CD14-positive monocyte (primary cell): ENCODE data around the gene ABCG2. TPM values are rescaled to one million over a fixed set of nuclear protein-coding genes. Genes with fewer than 3 reads are reported as not detected.
A peak's percentile ranks its signal among the peaks of the same experiment; 100 is the strongest.

Experiments used
- DNase-seq, 3 donors: peaks; one replicate each; pipeline ENCODE4 v3.0.0-alpha.2; 2011 to 2022
- H2AFZ ChIP-seq: 2 replicates; pipeline ENCODE4 v1.6.0; 2012; ENCODE audit warnings: mild to moderate bottlenecking, low read depth, low read length, inconsistent platforms; ENCODE audit not compliant: insufficient read depth, poor library complexity, severe bottlenecking
- H3K27ac ChIP-seq, 2 donors: 1 replicate in 1 of 2; 2 replicates in 1 of 2; pipeline ENCODE4 v1.5.1; 2012 to 2013; ENCODE audit warnings: low read length in 2 of 2, control low read depth in 1 of 2, inconsistent platforms in 1 of 2, low read depth in 1 of 2, mild to moderate bottlenecking in 1 of 2
- H3K27me3 ChIP-seq, 2 donors: one replicate each; pipeline versions ENCODE4 v1.6.0 to v1.6.1; 2011 to 2013; ENCODE audit warnings: low read length in 2 of 2; ENCODE audit not compliant: control insufficient read depth in 2 of 2, insufficient read depth in 2 of 2
- H3K36me3 ChIP-seq, 2 donors: replicated peaks in 1 of 2; 1 replicate in 1 of 2; 2 replicates in 1 of 2; pipeline versions ENCODE4 v1.5.1 to v1.6.1; 2012 to 2013; ENCODE audit warnings: low read length in 2 of 2, control low read depth in 1 of 2, inconsistent platforms in 1 of 2, mild to moderate bottlenecking in 1 of 2; ENCODE audit not compliant: insufficient read depth in 2 of 2, control insufficient read depth in 1 of 2
- H3K4me1 ChIP-seq, 2 donors: 1 replicate in 1 of 2; 2 replicates in 1 of 2; pipeline versions ENCODE4 v1.5.1 to v1.6.1; 2012 to 2013; ENCODE audit warnings: low read length in 2 of 2, control low read depth in 1 of 2, inconsistent platforms in 1 of 2, mild to moderate bottlenecking in 1 of 2, moderate library complexity in 1 of 2; ENCODE audit not compliant: insufficient read depth in 2 of 2, control insufficient read depth in 1 of 2
- H3K4me2 ChIP-seq: replicated peaks from 2 replicates; pipeline ENCODE3; 2012; ENCODE audit warnings: low read length, moderate library complexity, mild to moderate bottlenecking; ENCODE audit not compliant: poor library complexity, severe bottlenecking; ENCODE audit errors: extremely low read depth
- H3K4me3 ChIP-seq, 3 experiments: fragments of 200-600 bp in 1 of 3; sonication (generic) in 1 of 3; replicated peaks in 1 of 3; 1 replicate in 2 of 3; 2 replicates in 1 of 3; pipeline ENCODE4 v1.5.1; 2011 to 2013; ENCODE audit warnings: low read length in 3 of 3, mild to moderate bottlenecking in 3 of 3, control low read depth in 2 of 3, low read depth in 2 of 3, inconsistent platforms in 1 of 3, moderate library complexity in 1 of 3
- H3K79me2 ChIP-seq: 2 replicates; pipeline ENCODE4 v1.6.0; 2012; ENCODE audit warnings: mild to moderate bottlenecking, control low read depth, inconsistent platforms, low read length, moderate library complexity; ENCODE audit not compliant: insufficient read depth
- H3K9ac ChIP-seq: 2 replicates; pipeline ENCODE4 v1.6.0; 2017; ENCODE audit warnings: low read length, mild to moderate bottlenecking; ENCODE audit not compliant: insufficient read depth, poor library complexity, severe bottlenecking
- H3K9me3 ChIP-seq, 2 donors: replicated peaks in 1 of 2; 1 replicate in 1 of 2; 2 replicates in 1 of 2; pipeline versions ENCODE4 v1.5.1 to v1.6.1; 2012 to 2013; ENCODE audit warnings: low read length in 2 of 2, control low read depth in 1 of 2; ENCODE audit not compliant: control insufficient read depth in 1 of 2, insufficient read depth in 1 of 2
- H4K20me1 ChIP-seq: 2 replicates; pipeline ENCODE4 v1.6.0; 2012; ENCODE audit warnings: mild to moderate bottlenecking, low read length, control low read depth, moderate library complexity; ENCODE audit not compliant: insufficient read depth
- H3K27ac Mint-ChIP-seq, 7 donors: one replicate each; pipeline ENCODE4 v1.8.0; 2020; ENCODE audit warnings: mild to moderate bottlenecking in 7 of 7, mixed read lengths in 7 of 7, moderate library complexity in 6 of 7, inconsistent platforms in 2 of 7
- H3K27me3 Mint-ChIP-seq, 3 donors: one replicate each; pipeline ENCODE4 v1.8.0; 2021 to 2022; ENCODE audit warnings: low read depth in 3 of 3, mild to moderate bottlenecking in 3 of 3, mixed read lengths in 3 of 3, moderate library complexity in 3 of 3, inconsistent platforms in 1 of 3
- H3K36me3 Mint-ChIP-seq, 2 donors: one replicate each; pipeline ENCODE4 v1.8.0; 2020; ENCODE audit warnings: mixed read lengths in 2 of 2, inconsistent platforms in 1 of 2, mild to moderate bottlenecking in 1 of 2
- H3K4me1 Mint-ChIP-seq: one replicate; pipeline ENCODE4 v1.8.0; 2020; ENCODE audit warnings: mild to moderate bottlenecking, mixed read lengths
- H3K4me3 Mint-ChIP-seq, 2 donors: one replicate each; pipeline ENCODE4 v1.8.0; 2020; ENCODE audit warnings: mild to moderate bottlenecking in 2 of 2, mixed read lengths in 2 of 2, moderate library complexity in 1 of 2
- H3K9me3 Mint-ChIP-seq, 7 donors: one replicate each; pipeline ENCODE4 v1.8.0; 2020 to 2022; ENCODE audit warnings: mixed read lengths in 7 of 7, mild to moderate bottlenecking in 6 of 7, moderate library complexity in 6 of 7, inconsistent platforms in 2 of 7
- WGBS: methylation state at CpG from one replicate; pipeline ENCODE4 v1.1.5; 2013; ENCODE audit warnings: missing lambda C conversion rate; ENCODE audit not compliant: insufficient coverage; 5-methylcytosine and 5-hydroxymethylcytosine counted together
- intact Hi-C, 2 donors: fragments of 100-400 bp; cut with micrococcal nuclease; formaldehyde crosslinking; loops; one replicate each; pipeline versions ENCODE4 v1.15.0 to v1.15.1; 2023
- polyA plus RNA-seq, 3 donors: library from polyadenylated mRNA; depleted of rRNA in 1 of 3; unstranded in 2 of 3; stranded (reverse) in 1 of 3; fragments of 300-500 nt in 2 of 3; fragments of >200 nt in 1 of 3; fragmentation: Illumina TruSeq in 2 of 3; gene quantifications; 1 replicate in 2 of 3; 2 replicates in 1 of 3; pipeline ENCODE4 v1.2.3, GENCODE V29; 2012 to 2021
- TF ChIP-seq, protein P1 (sequence below): fragments of 200-600 bp; IDR thresholded peaks from one replicate; pipeline ENCODE4 v1.8.0; 2022; ENCODE audit warnings: antibody characterized with exemption, mild to moderate bottlenecking

The ABCG2 gene
- polyA plus RNA-seq, 3 donors = not detected

DNA sequence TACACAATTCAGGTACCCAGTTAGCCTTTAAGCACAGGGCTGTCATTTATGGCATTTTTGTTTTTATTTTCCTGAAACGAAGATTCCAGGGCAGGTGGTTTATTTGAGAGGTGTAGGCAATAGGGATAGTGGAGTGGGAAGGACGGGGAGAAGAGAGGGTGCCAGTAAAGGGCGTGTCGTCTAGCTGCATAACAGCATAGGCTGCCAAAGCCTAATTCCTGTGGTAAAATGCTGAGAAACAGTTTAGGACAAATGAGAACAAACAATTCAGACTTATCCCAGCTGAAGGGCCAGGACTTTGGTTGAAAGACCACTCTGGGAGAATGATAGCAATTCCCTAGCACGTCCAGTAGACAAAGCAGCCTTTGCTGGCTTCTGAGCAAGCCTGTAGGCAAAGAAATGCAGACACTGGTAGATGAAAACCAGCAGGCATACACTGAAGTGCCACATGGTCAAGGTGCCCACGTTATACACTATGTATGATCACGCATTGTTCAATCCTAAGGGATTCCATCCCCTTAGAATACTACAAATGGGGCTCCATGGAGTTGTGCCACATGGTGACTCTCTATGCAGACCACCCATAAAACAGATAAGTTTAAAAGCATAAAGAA is 80.4 kb downstream of the ABCG2 start:
- Histone ChIP-seq H3K4me2 (no peak overlapping the region), H3K9me3 (no peaks in the 10 kb centered on the region), H3K79me2 (no peaks in the 10 kb centered on the region), H3K9ac (no peak overlapping the region), H3K27me3 (no peaks in the 10 kb centered on the region), H3K4me3 (no peak overlapping the region), H3K27ac (no peak overlapping the region), H2AFZ (no peak overlapping the region), H4K20me1 (no peaks in the 10 kb centered on the region), H3K4me1 (no peaks in the 10 kb centered on the region), H3K36me3 (peaks cover 30 to 43% of the 10 kb centered on the region in 2 donors)
- Mint-ChIP-seq H3K4me3 (no peak overlapping the region), H3K36me3 (peaks cover 23 to 42% of the 10 kb centered on the region in 2 donors), H3K27me3 (peaks cover 0 to 4% (median 0%) of the 10 kb centered on the region in 3 donors), H3K4me1 (no peaks in the 10 kb centered on the region), H3K27ac (no peak overlapping the region), H3K9me3 (no peaks in the 10 kb centered on the region)
- no peak for DNase-seq
- TF ChIP-seq, protein P1, sequence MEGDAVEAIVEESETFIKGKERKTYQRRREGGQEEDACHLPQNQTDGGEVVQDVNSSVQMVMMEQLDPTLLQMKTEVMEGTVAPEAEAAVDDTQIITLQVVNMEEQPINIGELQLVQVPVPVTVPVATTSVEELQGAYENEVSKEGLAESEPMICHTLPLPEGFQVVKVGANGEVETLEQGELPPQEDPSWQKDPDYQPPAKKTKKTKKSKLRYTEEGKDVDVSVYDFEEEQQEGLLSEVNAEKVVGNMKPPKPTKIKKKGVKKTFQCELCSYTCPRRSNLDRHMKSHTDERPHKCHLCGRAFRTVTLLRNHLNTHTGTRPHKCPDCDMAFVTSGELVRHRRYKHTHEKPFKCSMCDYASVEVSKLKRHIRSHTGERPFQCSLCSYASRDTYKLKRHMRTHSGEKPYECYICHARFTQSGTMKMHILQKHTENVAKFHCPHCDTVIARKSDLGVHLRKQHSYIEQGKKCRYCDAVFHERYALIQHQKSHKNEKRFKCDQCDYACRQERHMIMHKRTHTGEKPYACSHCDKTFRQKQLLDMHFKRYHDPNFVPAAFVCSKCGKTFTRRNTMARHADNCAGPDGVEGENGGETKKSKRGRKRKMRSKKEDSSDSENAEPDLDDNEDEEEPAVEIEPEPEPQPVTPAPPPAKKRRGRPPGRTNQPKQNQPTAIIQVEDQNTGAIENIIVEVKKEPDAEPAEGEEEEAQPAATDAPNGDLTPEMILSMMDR = no peak
- WGBS = 100% methylated on average over 4 of the region's 7 CpGs
- intact Hi-C loops = no loop called here

- Histone ChIP-seq H3K4me1 (no peaks in the 10 kb centered on the region), H4K20me1 (no peaks in the 10 kb centered on the region), H3K9me3 (peaks cover 5 to 10% of the 10 kb centered on the region in 2 donors), H3K27ac (no peak overlapping the region), H3K79me2 (no peaks in the 10 kb centered on the region), H3K9ac (no peak overlapping the region), H3K27me3 (no peaks in the 10 kb centered on the region), H3K36me3 (peaks cover 44 to 67% of the 10 kb centered on the region in 2 donors), H3K4me3 (no peak overlapping the region), H2AFZ (no peak overlapping the region), H3K4me2 (no peak overlapping the region)
- intact Hi-C loops = no loop called here
- peaks cover 43 to 68% of the 10 kb centered on the region in 2 donors for H3K36me3 Mint-ChIP-seq
- no peaks in the 10 kb centered on the region for H3K4me1 Mint-ChIP-seq
- no CpG with 5 or more reads among the region's 9 CpGs for WGBS
- no peak for DNase-seq
- H3K27ac Mint-ChIP-seq = peak overlapping the region in 1 of 7 donors; percentile 25
- H3K27me3 Mint-ChIP-seq = peaks cover 0 to 2% (median 0%) of the 10 kb centered on the region in 3 donors
- H3K9me3 Mint-ChIP-seq = peaks cover 6 to 14% (median 12%) of the 10 kb centered on the region in 7 donors
- H3K4me3 Mint-ChIP-seq = no peak overlapping the region
- TF ChIP-seq, protein P1 = no peak
Measured at GRCh38 chr4:88075336-88075735, 83.1 kb downstream of the ABCG2 start.
